Measurements from ENCODE around the gene PARVB. TPM values are rescaled to one million over a fixed set of nuclear protein-coding genes. Genes with fewer than 3 reads are reported as not detected.

PARVB gene
- total RNA-seq, 1 donor from 2014 or later = 94.6 TPM

DNA sequence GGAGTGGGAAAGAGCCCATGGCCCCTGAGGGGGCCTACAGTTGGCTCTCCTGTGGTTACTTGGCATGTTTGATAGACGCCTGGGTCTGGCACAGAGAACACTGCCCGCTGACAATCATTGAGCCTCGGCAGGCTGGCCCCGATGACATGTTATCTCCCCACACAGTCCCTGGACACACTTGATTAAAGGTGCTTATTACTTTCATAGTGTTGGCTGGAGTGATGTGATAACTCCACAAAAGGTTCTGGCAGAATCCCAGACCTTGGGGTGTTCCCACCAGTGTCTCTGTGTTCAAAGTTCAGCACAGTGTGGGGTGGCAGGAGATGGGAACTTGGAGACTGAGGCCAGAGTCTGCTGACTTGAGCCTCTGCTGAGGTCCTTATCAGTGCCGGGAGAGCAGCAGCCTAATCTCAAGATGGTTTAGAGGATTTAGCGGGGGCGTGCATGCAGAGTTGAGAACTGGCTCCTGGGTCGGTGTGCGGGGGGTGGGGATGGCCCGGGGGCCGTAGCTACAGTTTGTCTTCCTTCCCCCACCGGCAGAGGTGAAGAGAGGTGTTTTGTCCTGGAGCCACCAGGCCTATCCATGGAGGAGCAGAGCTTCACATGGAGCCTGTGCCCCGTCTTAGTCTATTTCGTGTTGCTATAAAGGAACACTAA is 22.5 kb downstream of the PARVB start:
- Histone ChIP-seq H3K27me3 (ENCODE audit: control insufficient read depth, insufficient read depth, low read length) (no peaks in the 10 kb centered on the region), H3K36me3 (ENCODE audit: control insufficient read depth, insufficient read depth, low read length) (no peaks in the 10 kb centered on the region), H3K4me3 (ENCODE audit: low read depth, low read length) (no peak overlapping the region)
- TF ChIP-seq, protein P1, sequence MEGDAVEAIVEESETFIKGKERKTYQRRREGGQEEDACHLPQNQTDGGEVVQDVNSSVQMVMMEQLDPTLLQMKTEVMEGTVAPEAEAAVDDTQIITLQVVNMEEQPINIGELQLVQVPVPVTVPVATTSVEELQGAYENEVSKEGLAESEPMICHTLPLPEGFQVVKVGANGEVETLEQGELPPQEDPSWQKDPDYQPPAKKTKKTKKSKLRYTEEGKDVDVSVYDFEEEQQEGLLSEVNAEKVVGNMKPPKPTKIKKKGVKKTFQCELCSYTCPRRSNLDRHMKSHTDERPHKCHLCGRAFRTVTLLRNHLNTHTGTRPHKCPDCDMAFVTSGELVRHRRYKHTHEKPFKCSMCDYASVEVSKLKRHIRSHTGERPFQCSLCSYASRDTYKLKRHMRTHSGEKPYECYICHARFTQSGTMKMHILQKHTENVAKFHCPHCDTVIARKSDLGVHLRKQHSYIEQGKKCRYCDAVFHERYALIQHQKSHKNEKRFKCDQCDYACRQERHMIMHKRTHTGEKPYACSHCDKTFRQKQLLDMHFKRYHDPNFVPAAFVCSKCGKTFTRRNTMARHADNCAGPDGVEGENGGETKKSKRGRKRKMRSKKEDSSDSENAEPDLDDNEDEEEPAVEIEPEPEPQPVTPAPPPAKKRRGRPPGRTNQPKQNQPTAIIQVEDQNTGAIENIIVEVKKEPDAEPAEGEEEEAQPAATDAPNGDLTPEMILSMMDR (IDR thresholded peaks at IDR 0.05; ENCODE audit: insufficient read depth, low read length, poor library complexity, severe bottlenecking) = no peak
- no peak for DNase-seq (ENCODE audit: low read depth)

DNA sequence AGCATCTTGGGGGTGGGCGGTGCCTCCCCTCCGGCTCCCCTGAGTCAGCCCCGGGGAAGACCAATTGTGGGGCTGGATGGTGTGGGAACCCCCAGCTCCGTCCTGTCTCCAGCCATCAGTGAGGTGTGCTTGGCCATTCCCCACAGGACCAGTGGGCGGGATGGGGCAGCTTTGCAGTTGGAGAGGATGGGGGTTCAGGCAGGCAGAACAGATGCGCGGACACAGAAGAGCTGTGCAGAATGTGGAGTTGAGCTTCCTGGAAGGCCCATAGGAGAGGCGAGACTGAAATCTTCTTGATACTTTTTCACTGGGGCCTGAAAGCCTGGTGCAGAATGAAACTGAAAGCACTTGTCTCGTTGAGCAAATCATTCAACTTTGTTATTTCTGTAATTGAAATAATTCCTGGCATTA is 23.8 kb downstream of the PARVB start:
- H3K27me3 ChIP-seq (ENCODE audit: control insufficient read depth, insufficient read depth, low read length) = no peaks in the 10 kb centered on the region
- no peaks in the 10 kb centered on the region for H3K36me3 ChIP-seq (ENCODE audit: control insufficient read depth, insufficient read depth, low read length)
- TF ChIP-seq, protein P1 (IDR thresholded peaks at IDR 0.05; ENCODE audit: insufficient read depth, low read length, poor library complexity, severe bottlenecking) = no peak
- DNase-seq (ENCODE audit: low read depth) = no peak
- H3K4me3 ChIP-seq (ENCODE audit: low read depth, low read length) = no peak overlapping the region

DNA sequence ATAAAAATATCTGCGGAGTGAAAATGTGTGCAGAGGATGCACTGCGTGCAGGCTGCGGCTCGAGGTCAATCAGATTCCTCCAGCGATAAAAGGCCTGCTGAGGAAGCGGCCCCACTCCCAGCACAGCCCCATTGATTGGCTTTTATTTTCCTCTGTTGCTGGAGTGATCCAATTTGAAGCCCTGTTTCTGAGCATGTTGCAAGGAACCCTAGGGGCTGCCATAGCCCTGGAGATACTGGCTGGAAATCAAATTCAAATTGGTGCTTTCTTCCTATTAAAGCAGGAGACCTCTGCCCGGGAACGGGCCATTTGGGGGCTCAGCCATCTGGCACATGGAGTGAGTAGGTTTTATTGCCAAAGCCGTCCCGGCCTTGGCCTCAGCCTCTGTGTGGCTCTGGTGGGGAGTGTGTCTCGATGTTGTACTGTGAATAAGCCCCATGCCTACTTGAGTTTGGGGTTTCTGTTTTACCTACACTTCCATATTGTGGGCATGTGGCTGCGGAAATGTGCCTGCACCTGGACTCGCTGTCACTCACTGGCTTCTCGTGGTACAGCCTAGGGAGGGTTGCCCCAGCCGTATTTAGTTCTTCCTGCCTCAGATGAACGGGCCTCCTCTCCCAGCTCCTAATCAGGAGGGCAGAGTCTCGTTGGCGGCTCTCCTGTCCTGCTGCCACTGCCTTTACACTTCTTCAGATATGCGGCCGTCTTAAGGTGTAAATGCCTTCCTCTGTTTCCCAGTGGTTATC is 25.6 kb downstream of the PARVB start:
- H3K36me3 ChIP-seq (ENCODE audit: control insufficient read depth, insufficient read depth, low read length) = no peaks in the 10 kb centered on the region
- TF ChIP-seq, protein P1 (IDR thresholded peaks at IDR 0.05; ENCODE audit: insufficient read depth, low read length, poor library complexity, severe bottlenecking) = no peak
- DNase-seq (ENCODE audit: low read depth) = no peak
- no peak overlapping the region for H3K4me3 ChIP-seq (ENCODE audit: low read depth, low read length)
- no peaks in the 10 kb centered on the region for H3K27me3 ChIP-seq (ENCODE audit: control insufficient read depth, insufficient read depth, low read length)

DNA sequence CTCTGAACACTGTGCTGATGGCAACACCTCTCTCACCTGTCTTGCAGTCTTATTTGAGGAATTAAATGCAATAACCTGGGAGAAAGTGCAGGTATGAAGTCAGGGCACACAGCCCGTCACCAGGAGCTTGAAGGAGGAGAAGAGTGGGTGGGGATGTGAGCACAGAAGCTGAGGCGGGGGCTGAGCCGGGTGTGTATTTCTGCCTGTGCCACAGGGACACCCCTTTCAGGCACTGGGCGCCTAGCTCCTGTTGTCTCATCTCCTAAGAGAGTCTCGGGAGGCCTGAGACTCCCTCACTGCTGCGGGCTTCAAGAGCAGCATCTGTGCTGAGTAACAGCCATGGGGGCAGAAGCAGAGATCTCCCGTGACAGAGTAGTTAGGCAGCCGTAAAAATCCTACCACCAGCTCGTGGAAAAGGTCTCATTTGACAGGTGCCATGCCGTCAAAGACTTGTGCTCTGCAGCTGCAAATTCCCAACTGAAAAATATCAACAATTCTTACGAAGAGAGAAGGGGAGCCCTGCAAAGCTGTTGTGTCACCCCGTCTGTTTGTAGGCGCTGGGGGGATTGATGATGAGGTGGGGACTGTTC is 26.8 kb downstream of the PARVB start:
- Histone ChIP-seq H3K36me3 (ENCODE audit: control insufficient read depth, insufficient read depth, low read length) (no peaks in the 10 kb centered on the region), H3K4me3 (ENCODE audit: low read depth, low read length) (no peak overlapping the region), H3K27me3 (ENCODE audit: control insufficient read depth, insufficient read depth, low read length) (no peaks in the 10 kb centered on the region)
- DNase-seq (ENCODE audit: low read depth) = no peak
- TF ChIP-seq, protein P1 (IDR thresholded peaks at IDR 0.05; ENCODE audit: insufficient read depth, low read length, poor library complexity, severe bottlenecking) = no peak

DNA sequence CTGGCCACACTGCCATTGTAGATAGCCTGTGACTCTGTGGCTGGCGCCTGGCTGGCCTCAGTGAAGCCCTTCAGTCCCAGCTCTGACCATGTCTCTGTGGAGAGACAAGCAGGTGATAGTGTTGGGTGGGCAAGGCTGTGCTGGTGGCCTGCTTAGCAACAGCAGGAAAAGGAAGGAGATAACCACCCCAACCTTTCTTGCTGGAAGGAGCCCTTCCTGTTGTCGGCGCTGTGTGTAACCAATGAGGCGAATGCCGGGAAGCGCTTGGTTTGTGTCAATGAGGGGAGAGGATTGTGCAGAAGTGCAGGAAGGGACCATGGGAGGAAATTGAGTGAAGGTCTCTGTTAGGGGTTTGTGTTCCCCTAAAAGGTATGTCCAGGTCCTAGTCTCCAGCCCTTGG is 27.3 kb downstream of the PARVB start:
- Histone ChIP-seq H3K4me3 (ENCODE audit: low read depth, low read length) (no peak overlapping the region), H3K27me3 (ENCODE audit: control insufficient read depth, insufficient read depth, low read length) (no peaks in the 10 kb centered on the region), H3K36me3 (ENCODE audit: control insufficient read depth, insufficient read depth, low read length) (no peaks in the 10 kb centered on the region)
- TF ChIP-seq, protein P1 (IDR thresholded peaks at IDR 0.05; ENCODE audit: insufficient read depth, low read length, poor library complexity, severe bottlenecking) = no peak
- DNase-seq (ENCODE audit: low read depth) = no peak
